Uterus (tissue), 2 donors: Measurements from ENCODE around the gene GRK3.

Experiments
- POLR2A ChIP-seq, 2 donors: fragments of 450-650 bp; IDR thresholded peaks; one replicate each; pipeline ENCODE4 v1.6.1; 2016; ENCODE audit warnings: antibody characterized with exemption in 2 of 2, mild to moderate bottlenecking in 1 of 2, moderate library complexity in 1 of 2
- TF ChIP-seq, protein P1 (sequence below), 4 experiments: fragments of 200-600 bp in 2 of 4; fragments of 450-650 bp in 2 of 4; sonication (generic) in 2 of 4; IDR thresholded peaks; one replicate each; pipeline ENCODE4 v1.5.1; 2016 to 2019; ENCODE audit warnings: antibody characterized with exemption in 4 of 4, mild to moderate bottlenecking in 2 of 4, moderate library complexity in 1 of 4

DNA sequence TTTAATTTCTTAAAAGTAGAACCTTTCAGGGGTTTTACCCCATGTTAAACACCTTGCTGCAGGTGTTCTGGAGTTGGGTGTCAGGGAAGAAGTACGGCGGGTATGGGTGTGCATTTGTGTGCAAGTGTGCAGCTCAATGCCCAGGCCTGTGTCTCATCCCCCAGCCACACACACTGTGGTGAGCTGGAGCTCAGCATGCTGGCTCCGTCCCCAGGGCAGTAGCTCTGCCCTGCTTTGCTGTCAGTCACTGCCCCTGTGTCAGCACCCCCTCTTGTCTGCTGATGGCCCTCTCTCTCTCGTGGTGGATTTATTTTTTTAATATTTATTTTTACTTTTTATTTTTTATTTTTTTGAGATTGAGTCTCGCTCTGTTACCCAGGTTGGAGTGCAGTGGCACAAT lies 141.7 kb downstream of the GRK3 start:
- TF ChIP-seq, protein P1, sequence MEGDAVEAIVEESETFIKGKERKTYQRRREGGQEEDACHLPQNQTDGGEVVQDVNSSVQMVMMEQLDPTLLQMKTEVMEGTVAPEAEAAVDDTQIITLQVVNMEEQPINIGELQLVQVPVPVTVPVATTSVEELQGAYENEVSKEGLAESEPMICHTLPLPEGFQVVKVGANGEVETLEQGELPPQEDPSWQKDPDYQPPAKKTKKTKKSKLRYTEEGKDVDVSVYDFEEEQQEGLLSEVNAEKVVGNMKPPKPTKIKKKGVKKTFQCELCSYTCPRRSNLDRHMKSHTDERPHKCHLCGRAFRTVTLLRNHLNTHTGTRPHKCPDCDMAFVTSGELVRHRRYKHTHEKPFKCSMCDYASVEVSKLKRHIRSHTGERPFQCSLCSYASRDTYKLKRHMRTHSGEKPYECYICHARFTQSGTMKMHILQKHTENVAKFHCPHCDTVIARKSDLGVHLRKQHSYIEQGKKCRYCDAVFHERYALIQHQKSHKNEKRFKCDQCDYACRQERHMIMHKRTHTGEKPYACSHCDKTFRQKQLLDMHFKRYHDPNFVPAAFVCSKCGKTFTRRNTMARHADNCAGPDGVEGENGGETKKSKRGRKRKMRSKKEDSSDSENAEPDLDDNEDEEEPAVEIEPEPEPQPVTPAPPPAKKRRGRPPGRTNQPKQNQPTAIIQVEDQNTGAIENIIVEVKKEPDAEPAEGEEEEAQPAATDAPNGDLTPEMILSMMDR (IDR thresholded peaks at IDR 0.05): no peak
- no peak for TF ChIP-seq POLR2A (IDR thresholded peaks at IDR 0.05)
